Measurements from ENCODE around the gene PPP1R1A.

The PPP1R1A gene

GRCh38 chr12:54572881-54573280 is 15.6 kb downstream of the PPP1R1A start:
- no peak overlapping the region for H3K4me3 ChIP-seq (replicated peaks; ENCODE audit: low read depth, low read length)
- no peak for TF ChIP-seq CTCF (IDR thresholded peaks at IDR 0.05; ENCODE audit: low read length, missing control alignments)
- no peak for DNase-seq (ENCODE audit: low read depth)

GRCh38 chr12:54571193-54572188 is 17.0 kb downstream of the PPP1R1A start:
- no peak overlapping the region for H3K4me3 ChIP-seq (replicated peaks; ENCODE audit: low read depth, low read length)
- DNase-seq (ENCODE audit: low read depth), result no peak
- TF ChIP-seq CTCF (IDR thresholded peaks at IDR 0.05; ENCODE audit: low read length, missing control alignments), result no peak

GRCh38 chr12:54569995-54570528 is 18.4 kb downstream of the PPP1R1A start:
- no peak overlapping the region for H3K4me3 ChIP-seq (replicated peaks; ENCODE audit: low read depth, low read length)
- TF ChIP-seq CTCF (IDR thresholded peaks at IDR 0.05; ENCODE audit: low read length, missing control alignments), result no peak
- no peak for DNase-seq (ENCODE audit: low read depth)

- no peak overlapping the region for H3K4me3 ChIP-seq (replicated peaks; ENCODE audit: low read depth, low read length)
- DNase-seq (ENCODE audit: low read depth), result no peak
- TF ChIP-seq CTCF (IDR thresholded peaks at IDR 0.05; ENCODE audit: low read length, missing control alignments), result no peak
Measured at GRCh38 chr12:54569072-54569471, 19.4 kb downstream of the PPP1R1A start.

- TF ChIP-seq CTCF (IDR thresholded peaks at IDR 0.05; ENCODE audit: low read length, missing control alignments), result no peak
- no peak overlapping the region for H3K4me3 ChIP-seq (replicated peaks; ENCODE audit: low read depth, low read length)
- no peak for DNase-seq (ENCODE audit: low read depth)
Measured at GRCh38 chr12:54566792-54567191, 21.7 kb downstream of the PPP1R1A start.

GRCh38 chr12:54565986-54566544 is 22.4 kb downstream of the PPP1R1A start:
- TF ChIP-seq CTCF (IDR thresholded peaks at IDR 0.05; ENCODE audit: low read length, missing control alignments), result no peak
- no peak overlapping the region for H3K4me3 ChIP-seq (replicated peaks; ENCODE audit: low read depth, low read length)
- DNase-seq (ENCODE audit: low read depth), result no peak
